GM12878 (cell line): ENCODE results near the gene RNF130. TPM values are rescaled to one million over a fixed set of nuclear protein-coding genes. Genes with fewer than 3 reads are reported as not detected.

Source experiments
- ATAC-seq: fragments of 200-7000 bp; cut with Tn5 transposase; 3 replicates; pipeline ENCODE4 v1.9.1; 2020; ENCODE audit warnings: mild to moderate bottlenecking, moderate library complexity
- BruUV-seq: library from RNA; stranded (reverse); fragments of 400-500 nt; replicated peaks from 2 replicates; lab custom pipeline; 2021; lab: Mats Ljungman, UMichigan
- CTCF ChIA-PET: fragments of 300-600 bp; sonication (Branson Sonifier 250); formaldehyde crosslinking; extraction: SDS; loops from one replicate; lab custom pipeline; 2021; ENCODE audit warnings: inconsistent platforms; lab: Yijun Ruan, JAX
- POLR2A ChIA-PET: fragments of 350-600 bp; formaldehyde crosslinking; extraction: SDS; loops from one replicate; lab custom pipeline; 2021; ENCODE audit warnings: inconsistent platforms; lab: Charles Lee
- RAD21 ChIA-PET: fragments of 300-600 bp; sonication (Branson Sonifier 250); formaldehyde crosslinking; loops from one replicate; lab custom pipeline; 2023; ENCODE audit warnings: antibody characterized with exemption; ENCODE audit not compliant: unreplicated experiment; lab: Charles Lee
- SMC1A ChIA-PET: fragments of 300-600 bp; sonication (Branson Sonifier 250); formaldehyde crosslinking; loops from one replicate; lab custom pipeline; 2023; ENCODE audit not compliant: unreplicated experiment, uncharacterized antibody; lab: Charles Lee
- DNase-seq: peaks from one replicate; pipeline ENCODE4 v3.0.0-alpha.2; 2011; ENCODE audit warnings: low read depth, low spot score
- FAIRE-seq: peaks from 3 replicates; lab custom pipeline; 2011; peaks lifted over from hg19 to GRCh38; lab: Jason Lieb, UNC
- H2AFZ ChIP-seq: 2 replicates; pipeline ENCODE4 v1.6.0; 2011; ENCODE audit warnings: low read depth, low read length, control low read depth; ENCODE audit not compliant: control insufficient read depth
- H3K27ac ChIP-seq: 2 replicates; pipeline ENCODE4 v1.5.1; 2011; ENCODE audit warnings: control low read depth; ENCODE audit not compliant: control insufficient read depth, insufficient read depth
- H3K27me3 ChIP-seq, 2 experiments: replicated peaks in 1 of 2; 2 replicates each; pipeline versions ENCODE4 v1.6.0 to v1.6.1; 2011; ENCODE audit warnings: low read length in 1 of 2; ENCODE audit not compliant: control insufficient read depth in 2 of 2, insufficient read depth in 2 of 2
- H3K36me3 ChIP-seq, 2 experiments: 2 replicates each; pipeline ENCODE4 v1.5.1; 2011; ENCODE audit warnings: low read length in 1 of 2; ENCODE audit not compliant: control insufficient read depth in 2 of 2, insufficient read depth in 2 of 2
- H3K4me1 ChIP-seq: 2 replicates; pipeline ENCODE4 v1.6.1; 2011; ENCODE audit warnings: mild to moderate bottlenecking, low read length, moderate library complexity, mixed read lengths; ENCODE audit not compliant: control insufficient read depth, insufficient read depth
- H3K4me2 ChIP-seq: 2 replicates; pipeline ENCODE4 v1.6.0; 2011; ENCODE audit warnings: control low read depth; ENCODE audit not compliant: control insufficient read depth, insufficient read depth
- H3K4me3 ChIP-seq: fragments of 200-600 bp; sonication (generic); 2 replicates; pipeline ENCODE4 v1.5.1; 2016
- H3K79me2 ChIP-seq: 2 replicates; pipeline ENCODE4 v1.6.0; 2011; ENCODE audit warnings: low read length; ENCODE audit not compliant: control insufficient read depth, insufficient read depth
- H3K9ac ChIP-seq: 2 replicates; pipeline ENCODE4 v1.8.0; 2011; ENCODE audit warnings: low read length, control low read depth, mixed read lengths; ENCODE audit not compliant: control insufficient read depth, insufficient read depth
- H3K9me3 ChIP-seq: replicated peaks from 3 replicates; pipeline ENCODE4 v1.5.1; 2011; ENCODE audit warnings: mild to moderate bottlenecking, low read length; ENCODE audit not compliant: control insufficient read depth, insufficient read depth
- H4K20me1 ChIP-seq: 2 replicates; pipeline ENCODE4 v1.6.0; 2011; ENCODE audit not compliant: control insufficient read depth, insufficient read depth
- EED ChIP-seq: sonication (generic); IDR thresholded peaks from 2 replicates; pipeline ENCODE4 v1.6.1; 2016; ENCODE audit warnings: antibody characterized with exemption, low read depth
- KLF5 ChIP-seq: fragments of 450-650 bp; IDR thresholded peaks from 2 replicates; pipeline ENCODE4 v1.6.1; 2014; ENCODE audit warnings: mild to moderate bottlenecking; ENCODE audit not compliant: partially characterized antibody
- MLLT1 ChIP-seq: fragments of 450-650 bp; IDR thresholded peaks from 2 replicates; pipeline ENCODE4 v1.6.1; 2016; ENCODE audit warnings: mild to moderate bottlenecking
- MTA2 ChIP-seq: fragments of 450-650 bp; IDR thresholded peaks from 2 replicates; pipeline ENCODE4 v1.6.1; 2016; ENCODE audit warnings: low read depth, mild to moderate bottlenecking, moderate library complexity
- MXI1 ChIP-seq: fragments of 150-350 bp; IDR thresholded peaks from 2 replicates; pipeline ENCODE4 v1.6.1; 2011; ENCODE audit warnings: low read depth, mild to moderate bottlenecking, inconsistent platforms, low read length, improper control_type of control experiment
- SIX5 ChIP-seq: IDR thresholded peaks from 2 replicates; pipeline ENCODE4 v1.6.1; 2011; ENCODE audit warnings: mild to moderate bottlenecking, low read depth, low read length, moderate library complexity; ENCODE audit not compliant: severe bottlenecking
- YY1 ChIP-seq: IDR thresholded peaks from 2 replicates; pipeline ENCODE4 v1.6.1; 2011; ENCODE audit warnings: low read depth, mild to moderate bottlenecking, low read length
- ZNF274 ChIP-seq: IDR thresholded peaks from one replicate; pipeline ENCODE4 v1.8.0; 2011; ENCODE audit not compliant: insufficient read length, insufficient read depth
- ZNF622 ChIP-seq: fragments of 450-650 bp; IDR thresholded peaks from 2 replicates; pipeline ENCODE4 v1.6.1; 2017; ENCODE audit warnings: mild to moderate bottlenecking, inconsistent platforms
- WGBS: methylation state at CpG from one replicate; pipeline ENCODE4 v1.1.6; 2016; ENCODE audit warnings: low lambda C conversion rate; ENCODE audit not compliant: insufficient replicate concordance, insufficient coverage; ENCODE audit errors: missing lambda C conversion rate; 5-methylcytosine and 5-hydroxymethylcytosine counted together
- in situ Hi-C: fragments of 300-500 bp; cut with MboI; formaldehyde crosslinking; loops from 9 replicates; pipeline ENCODE4 v1.14.3; 2018; ENCODE audit warnings: mixed read lengths
- intact Hi-C: fragments of 100-400 bp; cut with micrococcal nuclease; formaldehyde crosslinking; loops from one replicate; pipeline ENCODE4 v1.14.2; 2022; ENCODE audit not compliant: unreplicated experiment
- polyA plus RNA-seq, 11 experiments: library from polyadenylated mRNA; depleted of rRNA in 4 of 11; unstranded in 6 of 11; stranded (reverse) in 5 of 11; fragments of >200 nt; fragmentation: Nextera tagmentation in 4 of 11; fragmentation: Illumina TruSeq in 1 of 11; extraction: Ambion mirVana in 4 of 11; extraction: Trizol in 1 of 11; gene quantifications; 1 replicate in 1 of 11; 2 replicates in 10 of 11; pipeline versions ENCODE4 v1.2.1 to v1.2.3, GENCODE V29; 2011 to 2016; ENCODE audit warnings: inconsistent platforms in 2 of 11, missing spikeins in 2 of 11, low read depth in 1 of 11
- total RNA-seq, 4 experiments: library from RNA; depleted of rRNA in 3 of 4; stranded (reverse); fragments of >200 nt in 3 of 4; fragmentation: Illumina TruSeq in 1 of 4; extraction: Trizol in 1 of 4; gene quantifications; 2 replicates each; pipeline versions ENCODE4 v1.2.1 to v1.2.3, GENCODE V29; 2013 to 2021
- TF ChIP-seq, protein P1 (sequence below): fragments of 450-650 bp; formaldehyde crosslinking; IDR thresholded peaks from 2 replicates; pipeline ENCODE4 v1.5.0; 2022; ENCODE audit warnings: mild to moderate bottlenecking, missing genetic modification characterization
- TF ChIP-seq, protein P2 (sequence below): fragments of 450-650 bp; IDR thresholded peaks from 2 replicates; pipeline ENCODE4 v1.6.1; 2017; ENCODE audit warnings: mild to moderate bottlenecking, moderate library complexity

RNF130 gene
- total and polyA plus RNA-seq, 10 of the 15 experiments (the other 5 are each of a cell fraction or from before 2014, with no cell fraction given): 0.04 to 0.36 (median 0.11) TPM; not detected in 1

GRCh38 chr5:180034564-180034963 lies 37.0 kb downstream of the RNF130 start:
- POLR2A ChIA-PET: no interaction called here
- no peak for ATAC-seq
- no TSS peak for BruUV-seq

More at GRCh38 chr5:180034564-180034963, 37.0 kb downstream of the RNF130 start:
- Histone ChIP-seq H3K4me1 (no peaks in the 10 kb centered on the region), H3K36me3 (no peaks in the 10 kb centered on the region), H3K27ac (no peak overlapping the region), H3K9ac (no peak overlapping the region), H3K9me3 (peaks cover 4% of the 10 kb centered on the region; the same call in 2 of the 3 replicates), H3K27me3 (no peaks in the 10 kb centered on the region), H3K4me2 (no peak overlapping the region), H4K20me1 (no peaks in the 10 kb centered on the region), H3K4me3 (no peak overlapping the region), H3K79me2 (no peaks in the 10 kb centered on the region), H2AFZ (no peak overlapping the region)
- no peak for TF ChIP-seq MXI1
- TF ChIP-seq MLLT1: no peak
- no peak for TF ChIP-seq KLF5
- TF ChIP-seq ZNF622: no peak
- no peak for TF ChIP-seq ZNF274
- TF ChIP-seq YY1: no peak
- no peak for TF ChIP-seq SIX5
- no peak for TF ChIP-seq EED
- TF ChIP-seq, protein P1, sequence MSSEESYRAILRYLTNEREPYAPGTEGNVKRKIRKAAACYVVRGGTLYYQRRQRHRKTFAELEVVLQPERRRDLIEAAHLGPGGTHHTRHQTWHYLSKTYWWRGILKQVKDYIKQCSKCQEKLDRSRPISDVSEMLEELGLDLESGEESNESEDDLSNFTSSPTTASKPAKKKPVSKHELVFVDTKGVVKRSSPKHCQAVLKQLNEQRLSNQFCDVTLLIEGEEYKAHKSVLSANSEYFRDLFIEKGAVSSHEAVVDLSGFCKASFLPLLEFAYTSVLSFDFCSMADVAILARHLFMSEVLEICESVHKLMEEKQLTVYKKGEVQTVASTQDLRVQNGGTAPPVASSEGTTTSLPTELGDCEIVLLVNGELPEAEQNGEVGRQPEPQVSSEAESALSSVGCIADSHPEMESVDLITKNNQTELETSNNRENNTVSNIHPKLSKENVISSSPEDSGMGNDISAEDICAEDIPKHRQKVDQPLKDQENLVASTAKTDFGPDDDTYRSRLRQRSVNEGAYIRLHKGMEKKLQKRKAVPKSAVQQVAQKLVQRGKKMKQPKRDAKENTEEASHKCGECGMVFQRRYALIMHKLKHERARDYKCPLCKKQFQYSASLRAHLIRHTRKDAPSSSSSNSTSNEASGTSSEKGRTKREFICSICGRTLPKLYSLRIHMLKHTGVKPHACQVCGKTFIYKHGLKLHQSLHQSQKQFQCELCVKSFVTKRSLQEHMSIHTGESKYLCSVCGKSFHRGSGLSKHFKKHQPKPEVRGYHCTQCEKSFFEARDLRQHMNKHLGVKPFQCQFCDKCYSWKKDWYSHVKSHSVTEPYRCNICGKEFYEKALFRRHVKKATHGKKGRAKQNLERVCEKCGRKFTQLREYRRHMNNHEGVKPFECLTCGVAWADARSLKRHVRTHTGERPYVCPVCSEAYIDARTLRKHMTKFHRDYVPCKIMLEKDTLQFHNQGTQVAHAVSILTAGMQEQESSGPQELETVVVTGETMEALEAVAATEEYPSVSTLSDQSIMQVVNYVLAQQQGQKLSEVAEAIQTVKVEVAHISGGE (CRISPR knock-in tag): no peak
- TF ChIP-seq MTA2: no peak
- TF ChIP-seq, protein P2, sequence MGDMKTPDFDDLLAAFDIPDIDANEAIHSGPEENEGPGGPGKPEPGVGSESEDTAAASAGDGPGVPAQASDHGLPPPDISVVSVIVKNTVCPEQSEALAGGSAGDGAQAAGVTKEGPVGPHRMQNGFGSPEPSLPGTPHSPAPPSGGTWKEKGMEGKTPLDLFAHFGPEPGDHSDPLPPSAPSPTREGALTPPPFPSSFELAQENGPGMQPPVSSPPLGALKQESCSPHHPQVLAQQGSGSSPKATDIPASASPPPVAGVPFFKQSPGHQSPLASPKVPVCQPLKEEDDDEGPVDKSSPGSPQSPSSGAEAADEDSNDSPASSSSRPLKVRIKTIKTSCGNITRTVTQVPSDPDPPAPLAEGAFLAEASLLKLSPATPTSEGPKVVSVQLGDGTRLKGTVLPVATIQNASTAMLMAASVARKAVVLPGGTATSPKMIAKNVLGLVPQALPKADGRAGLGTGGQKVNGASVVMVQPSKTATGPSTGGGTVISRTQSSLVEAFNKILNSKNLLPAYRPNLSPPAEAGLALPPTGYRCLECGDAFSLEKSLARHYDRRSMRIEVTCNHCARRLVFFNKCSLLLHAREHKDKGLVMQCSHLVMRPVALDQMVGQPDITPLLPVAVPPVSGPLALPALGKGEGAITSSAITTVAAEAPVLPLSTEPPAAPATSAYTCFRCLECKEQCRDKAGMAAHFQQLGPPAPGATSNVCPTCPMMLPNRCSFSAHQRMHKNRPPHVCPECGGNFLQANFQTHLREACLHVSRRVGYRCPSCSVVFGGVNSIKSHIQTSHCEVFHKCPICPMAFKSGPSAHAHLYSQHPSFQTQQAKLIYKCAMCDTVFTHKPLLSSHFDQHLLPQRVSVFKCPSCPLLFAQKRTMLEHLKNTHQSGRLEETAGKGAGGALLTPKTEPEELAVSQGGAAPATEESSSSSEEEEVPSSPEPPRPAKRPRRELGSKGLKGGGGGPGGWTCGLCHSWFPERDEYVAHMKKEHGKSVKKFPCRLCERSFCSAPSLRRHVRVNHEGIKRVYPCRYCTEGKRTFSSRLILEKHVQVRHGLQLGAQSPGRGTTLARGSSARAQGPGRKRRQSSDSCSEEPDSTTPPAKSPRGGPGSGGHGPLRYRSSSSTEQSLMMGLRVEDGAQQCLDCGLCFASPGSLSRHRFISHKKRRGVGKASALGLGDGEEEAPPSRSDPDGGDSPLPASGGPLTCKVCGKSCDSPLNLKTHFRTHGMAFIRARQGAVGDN: no peak
- CTCF ChIA-PET: no interaction called here
- DNase-seq (no peak), FAIRE-seq (no peak)
- RAD21 ChIA-PET: no interaction called here
- SMC1A ChIA-PET: no interaction called here
- in situ Hi-C loops: no loop called here
- 100% methylated on average over 2 of the region's 2 CpGs for WGBS
- intact Hi-C loops: no loop called here
